Transverse colon (tissue), 4 donors: ENCODE data around the gene SDF2L1. TPM values are rescaled to one million over a fixed set of nuclear protein-coding genes. Genes with fewer than 3 reads are reported as not detected.

Experiments
- DNase-seq: peaks from one replicate; pipeline ENCODE4 v3.0.0-alpha.2; 2019
- H3K27ac ChIP-seq, 4 donors: fragments of 200-600 bp; sonication (generic); 2 replicates each; pipeline ENCODE4 v1.5.1; 2016 to 2018; ENCODE audit warnings: inconsistent platforms in 4 of 4
- H3K27me3 ChIP-seq: fragments of 200-600 bp; sonication (generic); 2 replicates; pipeline ENCODE4 v1.5.1; 2017; ENCODE audit warnings: inconsistent platforms
- H3K36me3 ChIP-seq, 4 donors: fragments of 200-600 bp; sonication (generic); 2 replicates each; pipeline ENCODE4 v1.5.1; 2017 to 2019; ENCODE audit warnings: inconsistent platforms in 4 of 4
- H3K4me1 ChIP-seq, 4 donors: fragments of 200-600 bp; sonication (generic); 2 replicates each; pipeline ENCODE4 v1.5.1; 2017 to 2020; ENCODE audit warnings: inconsistent platforms in 4 of 4
- H3K4me3 ChIP-seq, 4 donors: fragments of 200-600 bp; sonication (generic); 1 replicate in 1 of 4; 2 replicates in 3 of 4; pipeline versions ENCODE4 v1.5.1 to v1.6.1; 2017 to 2019; ENCODE audit warnings: inconsistent platforms in 4 of 4
- H3K9me3 ChIP-seq, 2 donors: fragments of 200-600 bp; sonication (generic); 2 replicates each; pipeline ENCODE4 v1.5.1; 2017 to 2019; ENCODE audit warnings: inconsistent platforms in 2 of 2
- EP300 ChIP-seq: sonication (generic); formaldehyde crosslinking; IDR thresholded peaks from one replicate; pipeline ENCODE4 v1.6.1; 2017; ENCODE audit warnings: antibody characterized with exemption, low read depth
- POLR2A ChIP-seq: fragments of 450-650 bp; IDR thresholded peaks from one replicate; pipeline ENCODE4 v1.6.1; 2016; ENCODE audit warnings: antibody characterized with exemption, mild to moderate bottlenecking, moderate library complexity
- POLR2AphosphoS5 ChIP-seq, 3 donors: sonication (generic); formaldehyde crosslinking; IDR thresholded peaks; one replicate each; pipeline ENCODE4 v1.6.1; 2016; ENCODE audit warnings: antibody characterized with exemption in 3 of 3
- WGBS, 2 donors: methylation state at CpG; one replicate each; pipeline ENCODE4 v1.1.5; 2018; ENCODE audit warnings: low coverage in 1 of 2; 5-methylcytosine and 5-hydroxymethylcytosine counted together
- in situ Hi-C, 4 donors: fragments of 200-750 bp; cut with MboI; loops; one replicate each; pipeline versions ENCODE4 v1.15.0 to v1.15.1; 2017; ENCODE audit warnings: low sequenced_read_pairs in 3 of 4, low pct_ligation_motif_present in 1 of 4, low pct_unique_long_range_greater_than_20kb in 1 of 4
- intact Hi-C: fragments of 100-400 bp; cut with DNase I; formaldehyde crosslinking; loops from one replicate; pipeline ENCODE4 v1.15.1; 2023; ENCODE audit warnings: low total_unique reads
- total RNA-seq, 4 donors: library from RNA; depleted of rRNA; stranded (reverse); fragments of >200 nt; gene quantifications; one replicate each; pipeline ENCODE4 v1.1.0, GENCODE V29; 2016
- TF ChIP-seq, protein P1 (sequence below), 5 experiments: fragments of 200-600 bp in 3 of 5; fragments of 450-650 bp in 2 of 5; sonication (generic) in 3 of 5; IDR thresholded peaks; 1 replicate in 2 of 5; 2 replicates in 3 of 5; pipeline ENCODE4 v1.5.1; 2016 to 2017; ENCODE audit warnings: antibody characterized with exemption in 5 of 5, inconsistent platforms in 3 of 5, mild to moderate bottlenecking in 2 of 5, moderate library complexity in 1 of 5

SDF2L1 gene
- total RNA-seq, 4 donors from 2014 or later: 34.0 to 55.7 (median 39.5) TPM; not detected in 1

GRCh38 chr22:21621025-21621424 lies 21.1 kb upstream of the SDF2L1 start:
- in situ Hi-C loops (no loop called here), intact Hi-C loops (no loop called here)
- no peak overlapping the region for H3K27ac ChIP-seq
- no peak overlapping the region for H3K4me3 ChIP-seq
- TF ChIP-seq EP300 (no peak), POLR2AphosphoS5 (IDR thresholded peaks at IDR 0.05) (no peak), POLR2A (no peak)
- TF ChIP-seq, protein P1, sequence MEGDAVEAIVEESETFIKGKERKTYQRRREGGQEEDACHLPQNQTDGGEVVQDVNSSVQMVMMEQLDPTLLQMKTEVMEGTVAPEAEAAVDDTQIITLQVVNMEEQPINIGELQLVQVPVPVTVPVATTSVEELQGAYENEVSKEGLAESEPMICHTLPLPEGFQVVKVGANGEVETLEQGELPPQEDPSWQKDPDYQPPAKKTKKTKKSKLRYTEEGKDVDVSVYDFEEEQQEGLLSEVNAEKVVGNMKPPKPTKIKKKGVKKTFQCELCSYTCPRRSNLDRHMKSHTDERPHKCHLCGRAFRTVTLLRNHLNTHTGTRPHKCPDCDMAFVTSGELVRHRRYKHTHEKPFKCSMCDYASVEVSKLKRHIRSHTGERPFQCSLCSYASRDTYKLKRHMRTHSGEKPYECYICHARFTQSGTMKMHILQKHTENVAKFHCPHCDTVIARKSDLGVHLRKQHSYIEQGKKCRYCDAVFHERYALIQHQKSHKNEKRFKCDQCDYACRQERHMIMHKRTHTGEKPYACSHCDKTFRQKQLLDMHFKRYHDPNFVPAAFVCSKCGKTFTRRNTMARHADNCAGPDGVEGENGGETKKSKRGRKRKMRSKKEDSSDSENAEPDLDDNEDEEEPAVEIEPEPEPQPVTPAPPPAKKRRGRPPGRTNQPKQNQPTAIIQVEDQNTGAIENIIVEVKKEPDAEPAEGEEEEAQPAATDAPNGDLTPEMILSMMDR (IDR thresholded peaks at IDR 0.05): no peak
- DNase-seq: no peak
- peaks cover 0 to 28% (median 5%) of the 10 kb centered on the region in 4 donors for H3K4me1 ChIP-seq
- peaks cover 0 to 4% (median 1%) of the 10 kb centered on the region in 4 donors for H3K36me3 ChIP-seq
- H3K9me3 ChIP-seq: no peaks in the 10 kb centered on the region
- 95% methylated on average over 3 of the region's 3 CpGs; no CpG with 5 or more reads in 1 of the 2 donors for WGBS, 2 donors
- H3K27me3 ChIP-seq: no peaks in the 10 kb centered on the region

DNA sequence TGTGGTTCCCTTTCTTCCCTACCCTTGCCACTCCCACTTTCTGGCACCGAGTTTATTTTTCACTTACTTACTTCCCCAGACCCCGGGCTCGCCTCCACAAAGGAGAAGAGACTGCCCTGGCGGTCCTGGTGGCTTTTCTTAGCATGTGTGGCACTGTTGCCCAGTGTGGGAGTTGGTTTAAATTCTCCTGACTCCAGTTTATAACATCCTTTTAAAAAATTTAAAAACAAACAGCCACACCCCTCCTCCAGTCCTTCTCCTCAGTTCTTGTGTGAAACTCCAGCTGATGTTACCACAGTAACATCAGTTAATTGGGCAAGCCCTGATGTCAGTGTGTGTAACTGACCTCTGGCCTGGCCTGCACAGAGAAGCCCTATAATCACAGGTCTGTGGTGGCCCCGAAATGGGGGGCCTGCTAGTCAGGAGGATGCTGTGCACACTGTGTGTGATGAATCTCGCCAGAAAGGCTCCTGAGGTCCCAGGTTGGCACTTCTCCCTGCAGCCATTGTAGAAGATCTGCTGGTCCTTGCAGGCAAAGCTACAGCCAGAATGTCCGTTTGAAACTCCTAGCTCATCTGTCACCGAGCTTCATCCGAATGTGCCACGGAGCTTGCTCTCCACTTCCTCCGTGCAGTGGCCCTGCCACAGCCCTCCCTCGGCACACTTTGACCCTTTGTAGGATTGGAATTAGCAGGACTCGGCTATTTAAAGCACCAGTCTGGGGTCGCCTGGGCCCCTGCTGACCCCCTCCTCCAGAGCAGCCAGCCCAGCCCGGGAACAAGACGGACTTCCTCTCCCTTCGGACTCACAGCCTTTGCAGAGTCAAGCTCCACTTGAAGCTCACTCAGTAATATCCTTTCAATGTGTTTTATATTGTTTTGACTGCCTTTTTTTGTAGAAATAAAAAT lies 19.8 kb upstream of the SDF2L1 start:
- H3K4me1 ChIP-seq: peaks cover 0 to 26% (median 6%) of the 10 kb centered on the region in 4 donors
- H3K27ac ChIP-seq: no peak overlapping the region
- WGBS, 2 donors: 64 to 67% methylated on average over 8 to 17 of the region's 17 CpGs

DNA sequence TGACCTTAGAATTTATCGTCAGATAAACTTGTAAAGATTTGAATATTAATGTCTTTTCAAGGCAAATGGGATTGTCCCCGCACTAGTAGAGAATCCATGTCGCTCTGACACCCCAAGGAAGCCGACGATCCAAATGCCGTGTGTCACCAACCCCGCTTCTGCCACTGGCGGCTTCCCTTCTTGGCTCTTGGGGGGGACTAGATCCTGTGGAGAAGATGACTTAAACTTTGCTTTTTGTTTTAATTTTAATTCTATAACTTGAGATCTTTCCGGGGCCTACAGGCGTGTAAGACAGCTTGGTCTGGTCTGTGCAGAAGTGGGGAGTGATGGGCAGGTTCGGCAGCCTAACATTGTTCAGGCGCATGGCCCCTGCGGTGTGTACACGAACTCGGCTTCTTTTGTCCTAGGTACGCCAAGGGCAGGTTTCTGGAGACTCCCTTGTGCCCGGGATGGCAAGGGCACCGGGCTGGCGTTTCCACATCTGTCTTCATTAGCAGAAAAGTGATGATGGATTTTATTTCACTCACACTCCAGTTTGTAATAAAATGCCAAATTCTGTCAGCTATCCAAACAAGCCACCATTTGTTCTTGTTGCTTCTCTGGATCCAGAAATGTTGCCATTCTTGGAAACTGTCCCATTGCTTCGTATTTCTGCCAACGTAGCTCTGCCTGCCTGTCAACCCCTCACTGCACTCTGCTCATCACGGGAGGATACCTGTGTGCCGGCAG lies 19.0 kb upstream of the SDF2L1 start:
- H3K36me3 ChIP-seq: peaks cover 0 to 3% (median 1%) of the 10 kb centered on the region in 4 donors
- in situ Hi-C loops: no loop called here
- 93 to 98% methylated on average over 10 to 23 of the region's 23 CpGs for WGBS, 2 donors
- DNase-seq: no peak
- no peak overlapping the region for H3K27ac ChIP-seq
- no peak overlapping the region for H3K4me3 ChIP-seq
- H3K4me1 ChIP-seq: peaks cover 0 to 26% (median 8%) of the 10 kb centered on the region in 4 donors
- no peaks in the 10 kb centered on the region for H3K27me3 ChIP-seq
- TF ChIP-seq EP300: no peak
- TF ChIP-seq POLR2AphosphoS5 (IDR thresholded peaks at IDR 0.05): no peak
- TF ChIP-seq, protein P1 (IDR thresholded peaks at IDR 0.05): no peak
- TF ChIP-seq POLR2A: no peak
- no peaks in the 10 kb centered on the region for H3K9me3 ChIP-seq
- intact Hi-C loops: no loop called here

More for the DNA sequence above, 19.8 kb upstream of the SDF2L1 start:
- in situ Hi-C loops: no loop called here
- intact Hi-C loops: no loop called here
- TF ChIP-seq EP300: no peak
- TF ChIP-seq, protein P1 (IDR thresholded peaks at IDR 0.05): no peak
- no peak for TF ChIP-seq POLR2AphosphoS5 (IDR thresholded peaks at IDR 0.05)
- no peak for TF ChIP-seq POLR2A
- Histone ChIP-seq H3K4me3 (no peak overlapping the region), H3K36me3 (peaks cover 0 to 4% (median 1%) of the 10 kb centered on the region in 4 donors), H3K27me3 (no peaks in the 10 kb centered on the region), H3K9me3 (no peaks in the 10 kb centered on the region)
- no peak for DNase-seq

GRCh38 chr22:21623648-21623970 lies 18.5 kb upstream of the SDF2L1 start:
- TF ChIP-seq POLR2AphosphoS5 (IDR thresholded peaks at IDR 0.05) (no peak), POLR2A (no peak), EP300 (no peak)
- TF ChIP-seq, protein P1 (IDR thresholded peaks at IDR 0.05): no peak
- 83% methylated on average over 7 of the region's 7 CpGs; no CpG with 5 or more reads in 1 of the 2 donors for WGBS, 2 donors
- intact Hi-C loops: no loop called here
- H3K27me3 ChIP-seq: no peaks in the 10 kb centered on the region
- H3K9me3 ChIP-seq: no peaks in the 10 kb centered on the region
- no peak overlapping the region for H3K27ac ChIP-seq
- peaks cover 0 to 3% (median 0%) of the 10 kb centered on the region in 4 donors for H3K36me3 ChIP-seq
- DNase-seq: no peak
- peaks cover 2 to 30% (median 12%) of the 10 kb centered on the region in 4 donors for H3K4me1 ChIP-seq
- in situ Hi-C loops: no loop called here
- no peak overlapping the region for H3K4me3 ChIP-seq
